K562 (cell line): ENCODE results near the gene NKAIN4. TPM values are rescaled to one million over a fixed set of nuclear protein-coding genes. Genes with fewer than 3 reads are reported as not detected.
A peak's percentile ranks its signal among the peaks of the same experiment; 100 is the strongest.

Source experiments
- ATAC-seq: fragments of 200-7000 bp; cut with Tn5 transposase; 3 replicates; pipeline ENCODE4 v1.9.1; 2020; ENCODE audit warnings: moderate library complexity
- BruUV-seq: library from RNA; stranded (reverse); fragments of 400-500 nt; replicated peaks from 2 replicates; lab custom pipeline; 2021; lab: Mats Ljungman, UMichigan
- CTCF ChIA-PET: fragments of 300-600 bp; formaldehyde crosslinking; extraction: SDS; loops from one replicate; lab custom pipeline; 2021; ENCODE audit warnings: low intra/inter-chr PET ratio; lab: Yijun Ruan, JAX
- POLR2A ChIA-PET: fragments of 300-600, 350-650 bp; sonication (Branson Sonifier 250); formaldehyde crosslinking; extraction: SDS; loops from one replicate; lab custom pipeline; 2021; ENCODE audit warnings: antibody characterized with exemption, inconsistent platforms; lab: Yijun Ruan, JAX
- DNase-seq, 4 experiments: peaks; one replicate each; pipeline versions ENCODE4 v3.0.0 to v3.0.0-alpha.2; 2011 to 2018; ENCODE audit warnings: low spot score in 3 of 4, mixed read lengths in 3 of 4; ENCODE audit errors: extremely low read depth in 1 of 4
- FAIRE-seq: peaks from 2 replicates; lab custom pipeline; 2011; peaks lifted over from hg19 to GRCh38; lab: Jason Lieb, UNC
- H2AFZ ChIP-seq: 2 replicates; pipeline ENCODE4 v1.6.0; 2011; ENCODE audit warnings: low read depth, low read length, control low read depth, inconsistent platforms
- H3K27ac ChIP-seq: fragments of 200-600 bp; 3 replicates; pipeline ENCODE4 v1.8.0; 2011; ENCODE audit warnings: low read depth, mild to moderate bottlenecking, control low read depth, inconsistent platforms, low read length, moderate library complexity, mixed read lengths; ENCODE audit errors: extremely low read depth
- H3K27me3 ChIP-seq, 2 experiments: fragments of 300-600 bp in 1 of 2; 2 replicates in 1 of 2; 3 replicates in 1 of 2; pipeline versions ENCODE4 v1.6.0 to v1.8.0; 2011; ENCODE audit warnings: inconsistent platforms in 2 of 2, low read length in 2 of 2, mild to moderate bottlenecking in 1 of 2, mixed read lengths in 1 of 2, moderate library complexity in 1 of 2; ENCODE audit not compliant: control insufficient read depth in 2 of 2, insufficient read depth in 2 of 2
- H3K36me3 ChIP-seq: fragments of 300-600 bp; 3 replicates; pipeline ENCODE4 v1.8.0; 2011; ENCODE audit warnings: mild to moderate bottlenecking, low read length, inconsistent platforms; ENCODE audit not compliant: control insufficient read depth, insufficient read depth
- H3K4me1 ChIP-seq, 2 experiments: fragments of 200-600 bp in 1 of 2; replicated peaks in 1 of 2; 2 replicates in 1 of 2; 3 replicates in 1 of 2; pipeline versions ENCODE4 v1.5.1 to v1.8.0; 2011; ENCODE audit warnings: inconsistent platforms in 2 of 2, low read length in 2 of 2, mild to moderate bottlenecking in 1 of 2, mixed read lengths in 1 of 2, moderate library complexity in 1 of 2; ENCODE audit not compliant: control insufficient read depth in 2 of 2, insufficient read depth in 2 of 2
- H3K4me2 ChIP-seq: 2 replicates; pipeline ENCODE4 v1.6.1; 2011; ENCODE audit warnings: low read length, control low read depth, inconsistent platforms, mixed read lengths; ENCODE audit not compliant: insufficient read depth
- H3K4me3 ChIP-seq: fragments of 200-600 bp; sonication (generic), shearing (Covaris generic); 2 replicates; pipeline ENCODE4 v1.5.1; 2016; ENCODE audit warnings: control low read depth, inconsistent platforms
- H3K79me2 ChIP-seq: fragments of 200-600 bp; 3 replicates; pipeline ENCODE4 v1.8.0; 2011; ENCODE audit warnings: low read length, inconsistent platforms; ENCODE audit not compliant: control insufficient read depth, insufficient read depth
- H3K9ac ChIP-seq, 2 experiments: 2 replicates each; pipeline versions ENCODE4 v1.6.0 to v1.6.1; 2011; ENCODE audit warnings: low read depth in 2 of 2, low read length in 2 of 2, control low read depth in 1 of 2, inconsistent platforms in 1 of 2, mild to moderate bottlenecking in 1 of 2, mixed read lengths in 1 of 2; ENCODE audit not compliant: insufficient read depth in 1 of 2
- H3K9me1 ChIP-seq: one replicate; pipeline ENCODE4 v1.6.0; 2011; ENCODE audit warnings: inconsistent platforms, mild to moderate bottlenecking, low read length, moderate library complexity; ENCODE audit not compliant: control insufficient read depth, insufficient read depth
- H3K9me3 ChIP-seq: replicated peaks from 2 replicates; pipeline ENCODE4 v1.5.1; 2011; ENCODE audit warnings: low read depth, low read length, inconsistent platforms; ENCODE audit not compliant: control insufficient read depth, insufficient read depth
- H4K20me1 ChIP-seq: replicated peaks from 2 replicates; pipeline ENCODE4 v1.6.1; 2011; ENCODE audit warnings: low read length, inconsistent platforms, mixed read lengths; ENCODE audit not compliant: control insufficient read depth, insufficient read depth
- BHLHE40 ChIP-seq: IDR thresholded peaks from 2 replicates; pipeline ENCODE4 v1.6.1; 2011; ENCODE audit warnings: low read length, improper control_type of control experiment
- MCM7 ChIP-seq, 2 experiments: fragments of 450-650 bp; IDR thresholded peaks; 2 replicates each; pipeline ENCODE4 v1.6.1; 2016 to 2018
- SAFB ChIP-seq: fragments of 200-400 bp; formaldehyde crosslinking; IDR thresholded peaks from 2 replicates; pipeline ENCODE4 v1.6.1; 2017; ENCODE audit warnings: low read depth, low read length, borderline replicate concordance
- XRCC4 ChIP-seq: IDR thresholded peaks from one replicate; pipeline ENCODE4 v1.6.1; 2011; ENCODE audit not compliant: insufficient read depth, insufficient read length; ENCODE audit errors: extremely low read depth
- ZNF445 ChIP-seq: fragments of 250-450 bp; sonication (Bioruptor Pico); IDR thresholded peaks from 2 replicates; pipeline ENCODE4 v1.4.0; 2020; ENCODE audit warnings: low read depth, mild to moderate bottlenecking, moderate library complexity
- WGBS: fragments of 100-300 bp; shearing (Covaris generic); methylation state at CpG from one replicate; pipeline ENCODE4 v1.1.6; 2016; ENCODE audit warnings: low coverage, mixed read lengths; ENCODE audit not compliant: insufficient coverage; ENCODE audit errors: missing lambda C conversion rate; 5-methylcytosine and 5-hydroxymethylcytosine counted together
- in situ Hi-C: fragments of 300-500 bp; cut with MboI; formaldehyde crosslinking; loops from 4 replicates; pipeline ENCODE4 v1.15.0; 2018; ENCODE audit warnings: inconsistent platforms, mixed read lengths
- intact Hi-C: fragments of 100-400 bp; cut with micrococcal nuclease; formaldehyde crosslinking; loops from 2 replicates; pipeline ENCODE4 v1.14.2; 2022
- polyA plus RNA-seq, 8 experiments: library from polyadenylated mRNA; depleted of rRNA in 4 of 8; stranded (reverse) in 5 of 8; unstranded in 3 of 8; fragments of >200 nt; fragmentation: Nextera tagmentation in 2 of 8; fragmentation: Illumina TruSeq in 1 of 8; extraction: Ambion mirVana in 2 of 8; extraction: Trizol in 1 of 8; gene quantifications; 2 replicates each; pipeline versions ENCODE4 v1.2.1 to v1.2.3, GENCODE V29; 2011 to 2014; ENCODE audit warnings: inconsistent platforms in 1 of 8, missing spikeins in 1 of 8
- total RNA-seq, 7 experiments: library from RNA; depleted of rRNA in 6 of 7; stranded (reverse); fragments of >200 nt in 6 of 7; fragmentation: Illumina TruSeq in 2 of 7; extraction: Trizol in 2 of 7; gene quantifications; 2 replicates each; pipeline versions ENCODE4 v1.2.1 to v1.2.3, GENCODE V29; 2011 to 2021; ENCODE audit warnings: low replicate concordance in 1 of 7

NKAIN4 gene
- total and polyA plus RNA-seq, 9 of the 15 experiments (the other 6 are each of a cell fraction or from before 2014, with no cell fraction given), result not detected

DNA sequence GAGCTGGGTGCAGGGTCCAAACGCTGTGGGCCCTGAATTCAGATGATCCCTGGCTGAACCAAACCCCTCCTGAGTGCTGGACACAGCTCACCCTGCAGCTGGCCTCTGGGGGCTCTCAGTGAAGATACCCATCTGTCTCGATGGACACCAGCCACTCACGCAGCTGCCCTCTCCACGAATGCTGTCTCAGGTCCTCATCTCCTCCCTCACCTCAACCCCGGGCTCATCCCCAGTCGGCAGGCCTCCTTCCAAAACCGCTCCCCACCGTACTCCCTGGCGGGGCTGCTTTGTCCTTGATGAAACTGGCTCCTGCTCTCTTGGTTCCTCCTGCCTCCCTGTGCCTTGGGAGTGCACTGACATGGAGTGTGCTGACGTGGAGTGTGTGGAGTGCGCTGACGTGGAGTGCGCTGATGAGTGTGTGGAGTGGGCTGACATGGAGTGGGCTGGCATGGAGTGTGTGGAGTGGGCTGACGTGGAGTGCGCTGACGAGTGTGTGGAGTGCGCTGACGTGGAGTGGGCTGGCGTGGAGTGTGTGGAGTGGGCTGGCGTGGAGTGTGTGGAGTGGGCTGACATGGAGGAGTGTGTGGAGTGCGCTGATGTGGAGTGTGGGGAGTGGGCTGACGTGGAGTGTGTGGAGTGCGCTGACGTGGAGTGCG, 34.3 kb downstream of the NKAIN4 start:
- BruUV-seq, result no TSS peak
- Histone ChIP-seq H3K79me2 (peaks cover 8% of the 10 kb centered on the region), H3K9me3 (no peaks in the 10 kb centered on the region), H3K4me1 (peaks cover 7 to 41% of the 10 kb centered on the region in 2 experiments; a peak in 4 of 5 replicates), H4K20me1 (no peaks in the 10 kb centered on the region), H3K9me1 (no peaks in the 10 kb centered on the region), H3K27ac (no peak overlapping the region), H3K36me3 (peaks cover 2% of the 10 kb centered on the region; the same call in 1 of the 3 replicates), H3K27me3 (peaks cover 0 to 40% of the 10 kb centered on the region in 2 experiments; a peak in 3 of 5 replicates), H3K4me3 (no peak overlapping the region), H2AFZ (no peak overlapping the region), H3K4me2 (no peak overlapping the region), H3K9ac (peak overlapping the region in 1 of 2 experiments; percentile 72; a peak in 2 of 4 replicates)
- ChIA-PET CTCF (no interaction called here), POLR2A (interaction anchor here (0.6 kb wide), 2 partner anchors 8 to 25 kb away, joined by 3 to 4 read pairs; no protein-coding TSS in a partner anchor)
- FAIRE-seq (no peak), ATAC-seq (no peak), DNase-seq (no peak)
- WGBS, result 13% methylated on average over 25 of the region's 25 CpGs
- in situ Hi-C loops, result no loop called here
- intact Hi-C loops, result loop anchor here (5.0 kb wide), 1 partner anchor 162 kb away; no protein-coding TSS in a partner anchor
- TF ChIP-seq MCM7 (IDR thresholded peaks at IDR 0.05), result no peak
- peak; percentile 54; the same call in 1 of the 2 replicates for TF ChIP-seq SAFB
- TF ChIP-seq ZNF445 (CRISPR knock-in tag), result no peak

DNA sequence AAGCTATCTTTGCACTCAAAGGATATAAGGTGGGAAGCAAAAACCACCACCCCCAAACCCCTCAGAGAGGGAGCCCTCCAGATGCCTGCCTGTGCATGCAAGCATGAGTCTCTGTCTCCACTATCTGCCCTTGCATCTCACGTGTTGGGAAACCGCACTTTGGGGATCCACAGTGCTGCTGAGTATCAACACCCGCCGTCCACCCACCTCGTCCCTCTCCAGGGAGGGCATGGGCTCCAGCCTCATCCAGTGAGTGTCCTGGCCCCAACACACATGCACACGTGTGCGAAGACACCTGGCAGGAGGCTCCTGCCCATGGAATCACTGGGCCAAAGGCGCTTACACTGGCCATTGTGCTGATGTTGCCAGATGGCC, 34.8 kb downstream of the NKAIN4 start:
- no peak overlapping the region for H3K4me2 ChIP-seq
- BruUV-seq, result no TSS peak
- no peak for FAIRE-seq

More for the DNA sequence above, 34.8 kb downstream of the NKAIN4 start:
- H3K36me3 ChIP-seq, result peaks cover 8% of the 10 kb centered on the region
- H3K9ac ChIP-seq, result peak overlapping the region in 1 of 2 experiments; percentile 4; a peak in 1 of 4 replicates
- ATAC-seq, result no peak
- no peak for DNase-seq
- H3K27ac ChIP-seq, result no peak overlapping the region
- no peaks in the 10 kb centered on the region for H3K9me1 ChIP-seq
- POLR2A ChIA-PET, result interaction anchor here (0.6 kb wide), 2 partner anchors 9 to 26 kb away, joined by 3 to 4 read pairs; no protein-coding TSS in a partner anchor
- peaks cover 13 to 36% of the 10 kb centered on the region in 2 experiments; a peak in 4 of 5 replicates for H3K4me1 ChIP-seq
- H4K20me1 ChIP-seq, result no peaks in the 10 kb centered on the region
- TF ChIP-seq XRCC4, result no peak
- TF ChIP-seq BHLHE40, result peak; percentile 58
- TF ChIP-seq, all 486 proteins: peak for 1
- no peaks in the 10 kb centered on the region for H3K9me3 ChIP-seq
- intact Hi-C loops (no loop called here), in situ Hi-C loops (no loop called here)
- CTCF ChIA-PET, result no interaction called here
- H2AFZ ChIP-seq, result no peak overlapping the region
- no peak overlapping the region for H3K4me3 ChIP-seq
- H3K27me3 ChIP-seq, result peaks cover 0 to 37% of the 10 kb centered on the region in 2 experiments; a peak in 3 of 5 replicates
- WGBS, result 5% methylated on average over 8 of the region's 8 CpGs
- H3K79me2 ChIP-seq, result peaks cover 14% of the 10 kb centered on the region
